GM06990 (cell line): ENCODE data around the gene SRM.
A peak's percentile ranks its signal among the peaks of the same experiment; 100 is the strongest.
"Not testable (repeated sequence)": the region's sequence is repeated elsewhere in the genome, so short reads cannot be mapped to it uniquely, and the experiment has no call there.

Experiments used
- DNase-seq: peaks from one replicate; pipeline ENCODE4 v3.0.0-alpha.2; 2011; ENCODE audit not compliant: insufficient read length; ENCODE audit errors: extremely low read depth
- H3K27me3 ChIP-seq: replicated peaks from 2 replicates; pipeline ENCODE4 v1.6.0; 2011; ENCODE audit warnings: low read length; ENCODE audit not compliant: control insufficient read depth, insufficient read depth
- H3K36me3 ChIP-seq: 2 replicates; pipeline ENCODE4 v1.5.1; 2011; ENCODE audit warnings: low read length; ENCODE audit not compliant: control insufficient read depth, insufficient read depth
- H3K4me3 ChIP-seq: replicated peaks from 2 replicates; pipeline ENCODE4 v1.5.1; 2011; ENCODE audit warnings: low read depth, mild to moderate bottlenecking, control low read depth, low read length
- CTCF ChIP-seq: IDR thresholded peaks from 2 replicates; pipeline ENCODE4 v1.5.1; 2011; ENCODE audit warnings: low read length, control low read depth, mild to moderate bottlenecking, inconsistent platforms; ENCODE audit not compliant: insufficient read depth, poor library complexity, severe bottlenecking

The SRM gene

GRCh38 chr1:11054181-11054580, 5.6 kb downstream of the SRM start:
- Histone ChIP-seq H3K27me3 (no peaks in the 10 kb centered on the region), H3K4me3 (no peak overlapping the region), H3K36me3 (peaks cover 19% of the 10 kb centered on the region)
- no peak for TF ChIP-seq CTCF
- no peak for DNase-seq

- no peaks in the 10 kb centered on the region for H3K27me3 ChIP-seq
- DNase-seq: no peak
- no peak overlapping the region for H3K4me3 ChIP-seq
- H3K36me3 ChIP-seq: peaks cover 19% of the 10 kb centered on the region
- no peak for TF ChIP-seq CTCF
These were observed 6.1 kb downstream of the SRM start for GRCh38 chr1:11053758-11054137.

- H3K36me3 ChIP-seq: peaks cover 19% of the 10 kb centered on the region
- no peaks in the 10 kb centered on the region for H3K27me3 ChIP-seq
- no peak for DNase-seq
- H3K4me3 ChIP-seq: no peak overlapping the region
- TF ChIP-seq CTCF: peak; percentile 15
These were observed 6.7 kb downstream of the SRM start for GRCh38 chr1:11052839-11053757.

GRCh38 chr1:11051781-11052511, 7.9 kb downstream of the SRM start:
- DNase-seq: no peak
- H3K36me3 ChIP-seq: peaks cover 16% of the 10 kb centered on the region
- H3K4me3 ChIP-seq: no peak overlapping the region
- TF ChIP-seq CTCF: no peak
- no peaks in the 10 kb centered on the region for H3K27me3 ChIP-seq

GRCh38 chr1:11051121-11051520, 8.7 kb downstream of the SRM start:
- H3K27me3 ChIP-seq, H3K36me3 ChIP-seq: not testable (repeated sequence)

More at GRCh38 chr1:11051121-11051520, 8.7 kb downstream of the SRM start:
- not testable (repeated sequence) for H3K4me3 ChIP-seq, DNase-seq
